CD14-positive monocyte (primary cell): ENCODE measurements around the gene RASL10B. TPM values are rescaled to one million over a fixed set of nuclear protein-coding genes. Genes with fewer than 3 reads are reported as not detected.

ENCODE experiments used
- DNase-seq, 3 donors: peaks; one replicate each; pipeline ENCODE4 v3.0.0-alpha.2; 2011 to 2022
- H2AFZ ChIP-seq: 2 replicates; pipeline ENCODE4 v1.6.0; 2012; ENCODE audit warnings: mild to moderate bottlenecking, low read depth, low read length, inconsistent platforms; ENCODE audit not compliant: insufficient read depth, poor library complexity, severe bottlenecking
- H3K27ac ChIP-seq, 2 donors: 1 replicate in 1 of 2; 2 replicates in 1 of 2; pipeline ENCODE4 v1.5.1; 2012 to 2013; ENCODE audit warnings: low read length in 2 of 2, control low read depth in 1 of 2, inconsistent platforms in 1 of 2, low read depth in 1 of 2, mild to moderate bottlenecking in 1 of 2
- H3K27me3 ChIP-seq, 2 donors: one replicate each; pipeline versions ENCODE4 v1.6.0 to v1.6.1; 2011 to 2013; ENCODE audit warnings: low read length in 2 of 2; ENCODE audit not compliant: control insufficient read depth in 2 of 2, insufficient read depth in 2 of 2
- H3K36me3 ChIP-seq, 2 donors: replicated peaks in 1 of 2; 1 replicate in 1 of 2; 2 replicates in 1 of 2; pipeline versions ENCODE4 v1.5.1 to v1.6.1; 2012 to 2013; ENCODE audit warnings: low read length in 2 of 2, control low read depth in 1 of 2, inconsistent platforms in 1 of 2, mild to moderate bottlenecking in 1 of 2; ENCODE audit not compliant: insufficient read depth in 2 of 2, control insufficient read depth in 1 of 2
- H3K4me1 ChIP-seq, 2 donors: 1 replicate in 1 of 2; 2 replicates in 1 of 2; pipeline versions ENCODE4 v1.5.1 to v1.6.1; 2012 to 2013; ENCODE audit warnings: low read length in 2 of 2, control low read depth in 1 of 2, inconsistent platforms in 1 of 2, mild to moderate bottlenecking in 1 of 2, moderate library complexity in 1 of 2; ENCODE audit not compliant: insufficient read depth in 2 of 2, control insufficient read depth in 1 of 2
- H3K4me2 ChIP-seq: replicated peaks from 2 replicates; pipeline ENCODE3; 2012; ENCODE audit warnings: low read length, moderate library complexity, mild to moderate bottlenecking; ENCODE audit not compliant: poor library complexity, severe bottlenecking; ENCODE audit errors: extremely low read depth
- H3K4me3 ChIP-seq, 3 experiments: fragments of 200-600 bp in 1 of 3; sonication (generic) in 1 of 3; replicated peaks in 1 of 3; 1 replicate in 2 of 3; 2 replicates in 1 of 3; pipeline ENCODE4 v1.5.1; 2011 to 2013; ENCODE audit warnings: low read length in 3 of 3, mild to moderate bottlenecking in 3 of 3, control low read depth in 2 of 3, low read depth in 2 of 3, inconsistent platforms in 1 of 3, moderate library complexity in 1 of 3
- H3K79me2 ChIP-seq: 2 replicates; pipeline ENCODE4 v1.6.0; 2012; ENCODE audit warnings: mild to moderate bottlenecking, control low read depth, inconsistent platforms, low read length, moderate library complexity; ENCODE audit not compliant: insufficient read depth
- H3K9ac ChIP-seq: 2 replicates; pipeline ENCODE4 v1.6.0; 2017; ENCODE audit warnings: low read length, mild to moderate bottlenecking; ENCODE audit not compliant: insufficient read depth, poor library complexity, severe bottlenecking
- H3K9me3 ChIP-seq, 2 donors: replicated peaks in 1 of 2; 1 replicate in 1 of 2; 2 replicates in 1 of 2; pipeline versions ENCODE4 v1.5.1 to v1.6.1; 2012 to 2013; ENCODE audit warnings: low read length in 2 of 2, control low read depth in 1 of 2; ENCODE audit not compliant: control insufficient read depth in 1 of 2, insufficient read depth in 1 of 2
- H4K20me1 ChIP-seq: 2 replicates; pipeline ENCODE4 v1.6.0; 2012; ENCODE audit warnings: mild to moderate bottlenecking, low read length, control low read depth, moderate library complexity; ENCODE audit not compliant: insufficient read depth
- H3K27ac Mint-ChIP-seq, 7 donors: one replicate each; pipeline ENCODE4 v1.8.0; 2020; ENCODE audit warnings: mild to moderate bottlenecking in 7 of 7, mixed read lengths in 7 of 7, moderate library complexity in 6 of 7, inconsistent platforms in 2 of 7
- H3K27me3 Mint-ChIP-seq, 3 donors: one replicate each; pipeline ENCODE4 v1.8.0; 2021 to 2022; ENCODE audit warnings: low read depth in 3 of 3, mild to moderate bottlenecking in 3 of 3, mixed read lengths in 3 of 3, moderate library complexity in 3 of 3, inconsistent platforms in 1 of 3
- H3K36me3 Mint-ChIP-seq, 2 donors: one replicate each; pipeline ENCODE4 v1.8.0; 2020; ENCODE audit warnings: mixed read lengths in 2 of 2, inconsistent platforms in 1 of 2, mild to moderate bottlenecking in 1 of 2
- H3K4me1 Mint-ChIP-seq: one replicate; pipeline ENCODE4 v1.8.0; 2020; ENCODE audit warnings: mild to moderate bottlenecking, mixed read lengths
- H3K4me3 Mint-ChIP-seq, 2 donors: one replicate each; pipeline ENCODE4 v1.8.0; 2020; ENCODE audit warnings: mild to moderate bottlenecking in 2 of 2, mixed read lengths in 2 of 2, moderate library complexity in 1 of 2
- H3K9me3 Mint-ChIP-seq, 7 donors: one replicate each; pipeline ENCODE4 v1.8.0; 2020 to 2022; ENCODE audit warnings: mixed read lengths in 7 of 7, mild to moderate bottlenecking in 6 of 7, moderate library complexity in 6 of 7, inconsistent platforms in 2 of 7
- CTCF ChIP-seq: fragments of 200-600 bp; IDR thresholded peaks from one replicate; pipeline ENCODE4 v1.8.0; 2022; ENCODE audit warnings: antibody characterized with exemption, mild to moderate bottlenecking
- WGBS: methylation state at CpG from one replicate; pipeline ENCODE4 v1.1.5; 2013; ENCODE audit warnings: missing lambda C conversion rate; ENCODE audit not compliant: insufficient coverage; 5-methylcytosine and 5-hydroxymethylcytosine counted together
- intact Hi-C, 2 donors: fragments of 100-400 bp; cut with micrococcal nuclease; formaldehyde crosslinking; loops; one replicate each; pipeline versions ENCODE4 v1.15.0 to v1.15.1; 2023
- polyA plus RNA-seq, 3 donors: library from polyadenylated mRNA; depleted of rRNA in 1 of 3; unstranded in 2 of 3; stranded (reverse) in 1 of 3; fragments of 300-500 nt in 2 of 3; fragments of >200 nt in 1 of 3; fragmentation: Illumina TruSeq in 2 of 3; gene quantifications; 1 replicate in 2 of 3; 2 replicates in 1 of 3; pipeline ENCODE4 v1.2.3, GENCODE V29; 2012 to 2021

Gene RASL10B
- polyA plus RNA-seq, 3 donors: not detected

GRCh38 chr17:35765756-35766488 is 34.5 kb downstream of the RASL10B start:
- Histone ChIP-seq H3K79me2 (no peaks in the 10 kb centered on the region), H4K20me1 (no peaks in the 10 kb centered on the region), H3K27ac (no peak overlapping the region), H3K4me1 (peaks cover 9 to 13% of the 10 kb centered on the region in 2 donors), H3K27me3 (peaks cover 3 to 17% of the 10 kb centered on the region in 2 donors), H3K9me3 (no peaks in the 10 kb centered on the region), H3K9ac (no peak overlapping the region), H3K36me3 (no peaks in the 10 kb centered on the region), H2AFZ (no peak overlapping the region), H3K4me3 (no peak overlapping the region), H3K4me2 (no peak overlapping the region)
- no peak for TF ChIP-seq CTCF
- 98% methylated on average over 4 of the region's 8 CpGs for WGBS
- Mint-ChIP-seq H3K27ac (peak overlapping the region in 1 of 7 donors; percentile 41), H3K36me3 (no peaks in the 10 kb centered on the region), H3K4me3 (peak overlapping the region in 1 of 2 donors; percentile 24), H3K4me1 (peaks cover 9% of the 10 kb centered on the region), H3K9me3 (peaks cover 0 to 6% (median 2%) of the 10 kb centered on the region in 7 donors), H3K27me3 (peaks cover 21 to 31% (median 27%) of the 10 kb centered on the region in 3 donors)
- no peak for DNase-seq
- intact Hi-C loops: loop anchor here (2.0 kb wide), 2 partner anchors 39 to 43 kb away; partner anchors contain the start of gene TAF15 (in 1 of the 2)

- Mint-ChIP-seq H3K36me3 (no peaks in the 10 kb centered on the region), H3K27me3 (peaks cover 19 to 31% (median 27%) of the 10 kb centered on the region in 3 donors), H3K9me3 (peaks cover 0 to 6% (median 2%) of the 10 kb centered on the region in 7 donors), H3K4me1 (peaks cover 9% of the 10 kb centered on the region), H3K4me3 (no peak overlapping the region), H3K27ac (no peak overlapping the region)
- DNase-seq: no peak
- H3K36me3 ChIP-seq: no peaks in the 10 kb centered on the region
- TF ChIP-seq CTCF: no peak
- H3K79me2 ChIP-seq: no peaks in the 10 kb centered on the region
- H3K27ac ChIP-seq: no peak overlapping the region
- no peaks in the 10 kb centered on the region for H4K20me1 ChIP-seq
- H3K27me3 ChIP-seq: peaks cover 3 to 17% of the 10 kb centered on the region in 2 donors
- H3K4me1 ChIP-seq: peaks cover 9 to 13% of the 10 kb centered on the region in 2 donors
- H3K4me2 ChIP-seq: no peak overlapping the region
- H3K9me3 ChIP-seq: no peaks in the 10 kb centered on the region
- H3K9ac ChIP-seq: no peak overlapping the region
- intact Hi-C loops: no loop called here
- WGBS: 95% methylated on average over 19 of the region's 24 CpGs
- no peak overlapping the region for H3K4me3 ChIP-seq
- no peak overlapping the region for H2AFZ ChIP-seq
These were observed 35.0 kb downstream of the RASL10B start for GRCh38 chr17:35766489-35766877.
